Astrocyte (in vitro differentiated cells and primary cell): ENCODE measurements around the gene MYBBP1A. TPM values are rescaled to one million over a fixed set of nuclear protein-coding genes. Genes with fewer than 3 reads are reported as not detected.
A peak's percentile ranks its signal among the peaks of the same experiment; 100 is the strongest.

Source experiments
- DNase-seq: peaks from one replicate; pipeline ENCODE4 v3.0.0-alpha.2; 2010; ENCODE audit warnings: low read depth
- FAIRE-seq: peaks from 2 replicates; lab custom pipeline; 2011; peaks lifted over from hg19 to GRCh38; lab: Jason Lieb, UNC
- H2AFZ ChIP-seq: 2 replicates; pipeline ENCODE4 v1.6.0; 2012; ENCODE audit warnings: low read depth, low read length, inconsistent platforms
- H3K27ac ChIP-seq: 2 replicates; pipeline ENCODE4 v1.5.1; 2011; ENCODE audit warnings: low read depth, low read length, inconsistent platforms
- H3K27me3 ChIP-seq: 2 replicates; pipeline ENCODE4 v1.6.0; 2011; ENCODE audit warnings: low read length, inconsistent platforms; ENCODE audit not compliant: insufficient read depth
- H3K36me3 ChIP-seq: 2 replicates; pipeline ENCODE4 v1.5.1; 2011; ENCODE audit warnings: low read length, inconsistent platforms; ENCODE audit not compliant: insufficient read depth
- H3K4me1 ChIP-seq: 2 replicates; pipeline ENCODE4 v1.5.1; 2011; ENCODE audit warnings: low read length, inconsistent platforms; ENCODE audit not compliant: insufficient read depth
- H3K4me2 ChIP-seq: 2 replicates; pipeline ENCODE4 v1.6.0; 2012; ENCODE audit warnings: low read length, inconsistent platforms
- H3K4me3 ChIP-seq: 2 replicates; pipeline ENCODE4 v1.5.1; 2011; ENCODE audit warnings: low read depth, mild to moderate bottlenecking, low read length, inconsistent platforms; ENCODE audit not compliant: insufficient read depth
- H3K79me2 ChIP-seq: 2 replicates; pipeline ENCODE4 v1.6.0; 2012; ENCODE audit warnings: mild to moderate bottlenecking, low read length, inconsistent platforms; ENCODE audit not compliant: insufficient read depth
- H3K9ac ChIP-seq: 2 replicates; pipeline ENCODE4 v1.6.0; 2012; ENCODE audit warnings: mild to moderate bottlenecking, low read length, inconsistent platforms
- H3K9me3 ChIP-seq: 2 replicates; pipeline ENCODE4 v1.5.1; 2012; ENCODE audit warnings: low read depth, mild to moderate bottlenecking, low read length, inconsistent platforms; ENCODE audit not compliant: insufficient read depth
- H4K20me1 ChIP-seq: 2 replicates; pipeline ENCODE4 v1.6.0; 2012; ENCODE audit warnings: low read length, inconsistent platforms; ENCODE audit not compliant: insufficient read depth
- H3K27ac Mint-ChIP-seq: one replicate; pipeline ENCODE4 v1.8.0; 2021; ENCODE audit warnings: mild to moderate bottlenecking, mixed read lengths; ENCODE audit not compliant: unreplicated experiment
- H3K27me3 Mint-ChIP-seq: one replicate; pipeline ENCODE4 v1.8.0; 2021; ENCODE audit warnings: low read depth, mixed read lengths; ENCODE audit not compliant: unreplicated experiment
- H3K36me3 Mint-ChIP-seq: one replicate; pipeline ENCODE4 v1.8.0; 2021; ENCODE audit warnings: low read depth, mixed read lengths; ENCODE audit not compliant: unreplicated experiment
- H3K4me1 Mint-ChIP-seq: one replicate; pipeline ENCODE4 v1.8.0; 2021; ENCODE audit warnings: low read depth, mixed read lengths; ENCODE audit not compliant: unreplicated experiment
- H3K4me3 Mint-ChIP-seq: one replicate; pipeline ENCODE4 v1.8.0; 2021; ENCODE audit warnings: mild to moderate bottlenecking, moderate library complexity, mixed read lengths; ENCODE audit not compliant: unreplicated experiment
- H3K9me3 Mint-ChIP-seq: one replicate; pipeline ENCODE4 v1.8.0; 2021; ENCODE audit warnings: mild to moderate bottlenecking, mixed read lengths; ENCODE audit not compliant: unreplicated experiment
- CTCF ChIP-seq: IDR thresholded peaks from 2 replicates; pipeline ENCODE4 v1.5.1; 2011; ENCODE audit warnings: low read depth, mild to moderate bottlenecking, inconsistent platforms, low read length, moderate library complexity; ENCODE audit not compliant: insufficient read depth
- EZH2 ChIP-seq: IDR thresholded peaks from 2 replicates; pipeline ENCODE4 v1.6.1; 2012; ENCODE audit warnings: mild to moderate bottlenecking, low read length, inconsistent platforms; ENCODE audit not compliant: insufficient read depth
- total RNA-seq: library from RNA; stranded (reverse); gene quantifications from 2 replicates; pipeline ENCODE4 v1.2.1, GENCODE V29; 2021

The MYBBP1A gene
- total RNA-seq, 1 donor from 2014 or later = 71.1 TPM

DNA sequence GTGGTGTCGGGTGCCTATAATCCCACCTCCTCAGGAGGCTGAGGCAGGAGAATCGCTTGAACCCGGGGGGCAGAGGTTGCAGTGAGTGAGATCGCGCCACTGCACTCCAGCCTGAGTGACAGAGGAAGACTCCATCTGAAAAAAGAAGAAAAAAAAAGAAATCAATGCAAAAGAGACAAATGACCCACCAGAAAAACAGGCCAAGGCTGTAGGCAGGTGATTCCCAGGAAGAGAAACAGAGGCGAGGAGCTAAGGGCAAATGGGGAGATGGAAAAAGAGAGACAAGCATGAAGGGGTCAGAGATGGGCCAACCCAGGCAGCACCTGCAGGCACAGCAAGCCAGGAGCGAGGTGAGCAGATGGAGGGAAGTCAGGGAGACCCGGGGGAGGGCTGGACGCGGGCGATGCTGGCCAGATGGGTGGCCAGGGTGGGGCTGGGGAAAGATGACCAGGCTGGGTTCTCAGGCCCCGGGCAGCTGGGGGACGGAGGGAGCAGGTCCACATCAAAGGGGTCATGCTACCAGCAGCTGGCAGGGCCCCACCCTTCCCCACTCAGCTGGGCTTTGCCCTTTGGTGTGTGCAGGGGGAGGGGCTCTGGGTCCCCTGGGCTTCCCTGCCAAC is 25.5 kb downstream of the MYBBP1A start:
- Mint-ChIP-seq H3K27me3 (peaks cover 46% of the 10 kb centered on the region), H3K4me3 (peak overlapping the region; percentile 54), H3K27ac (no peak overlapping the region), H3K4me1 (no peaks in the 10 kb centered on the region), H3K9me3 (peaks cover 3% of the 10 kb centered on the region), H3K36me3 (no peaks in the 10 kb centered on the region)
- FAIRE-seq (no peak), DNase-seq (no peak)
- Histone ChIP-seq H2AFZ (no peak overlapping the region), H3K27ac (no peak overlapping the region), H3K36me3 (no peaks in the 10 kb centered on the region), H3K79me2 (no peaks in the 10 kb centered on the region), H3K4me3 (no peak overlapping the region), H3K4me1 (no peaks in the 10 kb centered on the region), H4K20me1 (no peaks in the 10 kb centered on the region), H3K9me3 (no peaks in the 10 kb centered on the region), H3K9ac (no peak overlapping the region), H3K4me2 (no peak overlapping the region), H3K27me3 (peaks cover 19% of the 10 kb centered on the region)
- no peak for TF ChIP-seq EZH2
- no peak for TF ChIP-seq CTCF

GRCh38 chr17:4527566-4528125 is 27.5 kb downstream of the MYBBP1A start:
- no peak overlapping the region for H3K4me3 Mint-ChIP-seq
- no peaks in the 10 kb centered on the region for H3K36me3 Mint-ChIP-seq
- Histone ChIP-seq H3K9ac (no peak overlapping the region), H2AFZ (no peak overlapping the region), H3K79me2 (no peaks in the 10 kb centered on the region), H3K4me2 (no peak overlapping the region), H3K27me3 (peaks cover 19% of the 10 kb centered on the region), H3K4me3 (no peak overlapping the region), H3K27ac (no peak overlapping the region), H3K4me1 (no peaks in the 10 kb centered on the region), H4K20me1 (no peaks in the 10 kb centered on the region), H3K36me3 (no peaks in the 10 kb centered on the region), H3K9me3 (no peaks in the 10 kb centered on the region)
- no peak for TF ChIP-seq EZH2
- no peak for TF ChIP-seq CTCF
- FAIRE-seq (no peak), DNase-seq (no peak)
- peaks cover 55% of the 10 kb centered on the region for H3K27me3 Mint-ChIP-seq
- H3K4me1 Mint-ChIP-seq = no peaks in the 10 kb centered on the region
- peaks cover 3% of the 10 kb centered on the region for H3K9me3 Mint-ChIP-seq
- H3K27ac Mint-ChIP-seq = no peak overlapping the region

GRCh38 chr17:4527134-4527533 is 28.1 kb downstream of the MYBBP1A start:
- DNase-seq (no peak), FAIRE-seq (no peak)
- H3K4me3 ChIP-seq = no peak overlapping the region
- H3K4me1 ChIP-seq = no peaks in the 10 kb centered on the region
- Mint-ChIP-seq H3K4me1 (no peaks in the 10 kb centered on the region), H3K27ac (no peak overlapping the region), H3K27me3 (peaks cover 52% of the 10 kb centered on the region), H3K4me3 (no peak overlapping the region), H3K36me3 (no peaks in the 10 kb centered on the region), H3K9me3 (peaks cover 3% of the 10 kb centered on the region)
- no peak overlapping the region for H3K4me2 ChIP-seq
- no peak for TF ChIP-seq EZH2
- no peak for TF ChIP-seq CTCF
- no peaks in the 10 kb centered on the region for H3K36me3 ChIP-seq
- H3K79me2 ChIP-seq = no peaks in the 10 kb centered on the region
- peaks cover 19% of the 10 kb centered on the region for H3K27me3 ChIP-seq
- no peak overlapping the region for H2AFZ ChIP-seq
- no peak overlapping the region for H3K27ac ChIP-seq
- no peak overlapping the region for H3K9ac ChIP-seq
- no peaks in the 10 kb centered on the region for H3K9me3 ChIP-seq
- no peaks in the 10 kb centered on the region for H4K20me1 ChIP-seq
